Right forelimb (tissue), 1 donor: Measurements from ENCODE around the gene CDKAL1.

ENCODE experiments used
- DNase-seq: peaks from one replicate; pipeline ENCODE4 v3.0.0-alpha.2; 2018

Gene CDKAL1

DNA sequence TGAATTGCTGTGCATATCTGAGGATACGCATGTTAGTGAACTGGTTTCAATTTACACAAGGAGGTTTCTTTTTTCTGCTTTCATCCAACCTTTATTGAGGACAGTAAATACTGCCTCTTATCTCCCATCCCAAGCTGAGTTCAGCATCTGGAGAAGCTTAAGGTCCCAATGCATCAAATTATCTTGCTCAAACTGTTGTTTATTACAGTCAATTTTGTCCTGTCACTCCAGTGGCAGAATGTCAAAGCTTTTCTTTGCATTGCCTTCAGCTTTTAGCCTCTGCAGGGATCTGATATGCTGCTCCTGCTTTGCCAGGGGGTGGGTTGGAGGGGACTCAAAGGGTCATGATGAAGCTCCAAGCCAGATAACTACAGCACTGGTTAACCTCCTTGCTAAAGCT, 623.9 kb downstream of the CDKAL1 start:
- no peak for DNase-seq

DNA sequence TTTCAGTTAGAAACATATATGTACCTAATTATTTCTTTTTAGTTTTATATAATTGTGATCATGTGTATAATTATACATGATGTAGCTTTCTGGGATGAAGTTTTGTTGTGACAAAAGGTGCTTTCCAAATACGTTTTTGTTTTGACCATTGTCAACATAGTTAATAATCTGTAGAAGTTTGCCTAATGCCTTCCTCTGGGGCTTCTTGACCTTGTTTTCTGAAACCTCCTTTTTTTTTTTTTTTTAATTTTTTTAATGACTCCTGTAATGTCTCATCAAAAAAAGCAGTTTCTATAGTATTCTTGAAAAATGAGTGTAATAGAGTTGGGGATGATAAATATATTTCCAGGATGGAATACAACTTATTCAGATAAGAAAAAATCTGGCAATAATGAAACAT, 624.6 kb downstream of the CDKAL1 start:
- no peak for DNase-seq

DNA sequence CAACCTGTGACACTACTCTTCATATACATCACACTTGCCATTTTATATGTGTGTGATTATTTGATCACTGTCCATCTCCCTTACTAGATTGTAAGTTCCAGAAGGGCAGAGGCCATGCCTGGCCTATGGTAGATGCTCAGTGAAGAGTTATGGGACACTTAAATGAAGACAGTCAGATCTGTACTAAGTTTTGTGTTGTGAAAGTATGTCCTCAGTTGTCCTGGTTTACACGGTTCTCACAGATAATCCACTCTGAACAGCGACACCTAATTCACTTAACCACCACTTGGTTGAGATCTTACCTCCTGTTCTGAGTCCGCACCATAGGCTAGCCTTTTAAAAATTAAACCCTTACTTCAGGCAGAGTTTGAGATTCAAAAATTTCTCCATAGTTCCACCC, 625.2 kb downstream of the CDKAL1 start:
- no peak for DNase-seq

DNA sequence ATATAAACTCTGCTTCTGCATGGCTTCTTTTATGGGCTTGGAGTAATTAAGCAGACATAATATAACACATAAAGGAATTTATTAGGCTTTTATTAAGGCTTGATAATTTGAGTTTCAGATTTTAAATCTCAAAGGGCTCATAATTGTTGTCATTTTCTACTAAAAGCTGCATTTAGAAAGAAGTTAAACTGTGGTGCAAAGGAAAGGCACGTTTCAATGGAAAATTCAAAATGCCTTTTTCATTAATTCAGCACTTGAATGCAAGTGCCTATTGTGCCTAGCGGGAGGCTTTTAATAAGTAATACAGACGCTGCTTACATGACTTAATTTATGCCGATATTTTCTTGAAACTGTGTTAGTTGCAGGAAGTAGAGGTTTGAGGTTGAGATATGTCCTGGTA, 627.5 kb downstream of the CDKAL1 start:
- DNase-seq, result no peak

DNA sequence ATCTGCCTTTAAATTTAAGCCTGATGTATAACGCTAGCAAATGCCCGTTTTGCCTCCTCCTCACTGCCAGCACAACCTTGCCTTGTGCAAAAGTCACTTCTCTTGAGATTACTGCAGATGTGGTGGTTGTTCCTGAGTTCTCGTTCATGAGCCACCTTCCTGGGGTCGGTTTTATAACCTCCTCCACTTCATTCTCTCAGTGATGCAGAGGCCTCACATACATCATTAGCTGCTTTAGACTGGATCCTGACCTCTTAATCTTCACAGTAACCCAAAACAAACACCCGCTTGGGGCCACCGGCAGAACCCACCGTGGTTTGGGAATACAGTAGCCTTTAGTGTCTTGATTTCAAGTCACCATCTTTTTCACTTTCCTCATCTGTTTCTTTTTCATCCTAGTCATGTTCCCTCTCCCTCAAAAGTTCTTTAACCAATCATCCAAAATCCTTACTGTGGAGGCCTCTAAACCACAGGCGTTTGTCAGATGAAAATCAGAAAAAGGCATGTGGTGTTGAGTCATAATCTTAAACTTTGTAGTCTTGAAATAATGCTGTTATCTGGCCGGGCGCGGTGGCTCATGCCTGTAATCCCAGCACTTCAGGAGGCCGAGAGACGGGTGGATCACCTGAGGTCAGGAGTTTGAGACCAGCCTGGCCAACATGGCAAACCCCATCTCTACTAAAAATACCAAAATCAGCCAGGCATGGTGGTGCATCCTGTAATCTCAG, 629.0 kb downstream of the CDKAL1 start:
- no peak for DNase-seq

DNA sequence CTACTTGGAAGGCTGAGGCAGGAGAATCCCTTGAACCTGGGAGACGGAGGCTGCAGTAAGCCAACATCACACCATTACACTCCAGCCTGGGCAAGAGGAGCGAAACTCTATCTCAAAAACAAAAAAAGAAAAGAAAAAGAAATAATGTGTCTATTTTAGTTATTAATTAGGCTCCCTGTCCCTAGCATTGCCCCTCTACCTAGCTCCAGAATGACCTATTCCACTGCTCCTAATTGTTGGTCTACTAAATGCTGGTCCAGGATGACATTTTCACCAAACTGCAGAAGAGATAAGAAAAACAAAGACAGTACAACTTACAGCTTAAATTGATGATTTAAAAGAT, 629.6 kb downstream of the CDKAL1 start:
- DNase-seq, result no peak

DNA sequence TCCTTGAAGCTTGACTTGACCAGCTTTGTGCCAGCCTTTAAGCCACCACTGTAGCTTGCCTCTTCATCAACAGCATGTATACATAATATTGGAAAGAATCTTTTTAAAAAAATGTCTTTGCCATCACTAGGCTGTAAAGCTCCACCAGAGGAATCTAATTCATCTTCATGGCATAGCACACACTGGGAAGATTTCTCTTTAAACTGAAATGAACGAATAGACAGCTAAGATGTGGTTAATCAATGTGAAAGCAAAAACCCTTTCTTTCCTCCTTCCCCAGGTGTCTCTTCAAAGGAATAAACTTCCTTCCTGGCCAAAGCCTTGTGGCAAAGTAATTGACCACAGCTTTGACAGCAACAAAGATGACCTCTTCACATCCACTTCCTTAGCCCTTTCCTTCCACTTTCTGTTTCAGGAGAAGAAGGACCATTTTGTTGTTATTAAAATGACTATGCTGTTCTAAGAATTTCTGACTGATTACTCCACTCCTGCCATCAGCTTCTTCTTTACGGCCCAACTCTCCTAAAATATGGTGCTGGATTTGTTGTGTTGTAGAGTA, 630.6 kb downstream of the CDKAL1 start:
- DNase-seq, result no peak

DNA sequence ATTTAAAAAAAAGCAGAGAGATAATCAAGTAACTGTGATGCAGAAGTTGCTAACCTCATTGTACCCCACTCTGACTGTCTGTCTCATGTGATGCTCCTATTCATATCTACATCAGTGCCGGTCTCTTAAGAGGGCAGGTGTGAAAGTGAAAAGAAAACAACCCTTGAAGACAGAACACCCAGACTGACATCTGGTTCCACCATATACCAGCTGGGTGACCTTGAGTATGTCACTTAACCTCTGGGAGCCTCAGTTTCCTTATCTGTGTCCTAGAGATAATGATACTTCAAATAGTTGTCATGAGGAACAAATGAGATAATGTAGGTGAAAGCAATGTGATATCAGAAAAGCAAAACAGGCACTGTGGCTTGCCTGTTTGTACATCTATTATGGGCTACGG, 632.5 kb downstream of the CDKAL1 start:
- DNase-seq, result no peak

DNA sequence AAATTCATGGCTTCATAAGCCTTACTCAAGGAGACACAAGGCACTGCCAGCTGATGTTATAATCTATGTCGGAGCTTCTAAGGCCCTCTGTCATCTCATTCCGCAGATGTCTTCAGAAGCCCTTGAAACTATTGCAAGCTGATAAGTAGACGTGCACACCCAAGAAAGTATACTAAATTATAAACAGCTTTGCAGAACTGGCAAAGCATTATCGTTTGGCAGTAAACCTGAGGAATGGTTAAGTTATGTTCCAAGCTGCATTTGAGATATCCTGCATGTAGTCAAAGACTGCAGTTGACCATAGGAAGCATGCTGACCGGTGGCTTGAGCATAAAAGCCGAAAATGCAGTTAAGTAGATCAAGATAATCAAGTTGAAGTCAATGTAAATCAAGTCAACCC, 633.5 kb downstream of the CDKAL1 start:
- no peak for DNase-seq

DNA sequence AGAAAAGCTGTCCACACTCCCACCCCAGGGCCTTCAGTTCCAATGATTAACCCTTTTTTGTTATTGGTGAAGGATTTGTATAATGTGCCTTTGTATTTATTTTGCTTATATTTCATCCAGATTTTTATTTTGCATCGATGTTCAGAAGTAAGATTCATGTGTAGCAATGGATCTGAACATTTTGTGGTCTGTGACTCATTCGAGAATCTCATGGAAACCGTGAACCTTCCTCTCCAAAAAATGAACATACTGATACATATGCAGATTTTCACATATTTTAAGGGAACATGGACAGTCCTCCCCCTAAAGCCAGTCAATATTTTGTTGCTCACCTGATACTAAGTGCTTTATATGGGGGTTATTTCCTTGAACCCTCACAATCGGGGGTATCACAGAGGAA, 637.5 kb downstream of the CDKAL1 start:
- DNase-seq, result no peak

DNA sequence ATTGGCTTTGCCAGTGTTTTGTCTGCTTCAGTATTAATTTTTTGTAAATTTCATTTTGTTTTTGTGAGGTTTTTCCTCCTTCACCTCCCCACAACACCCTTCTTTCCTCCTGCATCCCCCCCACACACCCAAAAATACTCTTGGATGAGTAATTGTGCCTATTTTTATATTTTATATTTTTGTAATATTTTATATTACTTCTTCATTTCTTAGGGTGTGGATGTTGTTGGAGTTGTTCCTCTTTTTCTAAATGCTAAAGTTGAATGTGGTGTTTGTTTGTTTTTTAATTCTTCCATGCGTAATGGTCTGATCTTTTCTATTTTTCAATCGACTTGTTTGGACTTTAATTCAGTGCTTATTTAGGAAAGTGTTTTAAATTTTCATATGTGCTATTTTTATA, 638.8 kb downstream of the CDKAL1 start:
- DNase-seq, result no peak

DNA sequence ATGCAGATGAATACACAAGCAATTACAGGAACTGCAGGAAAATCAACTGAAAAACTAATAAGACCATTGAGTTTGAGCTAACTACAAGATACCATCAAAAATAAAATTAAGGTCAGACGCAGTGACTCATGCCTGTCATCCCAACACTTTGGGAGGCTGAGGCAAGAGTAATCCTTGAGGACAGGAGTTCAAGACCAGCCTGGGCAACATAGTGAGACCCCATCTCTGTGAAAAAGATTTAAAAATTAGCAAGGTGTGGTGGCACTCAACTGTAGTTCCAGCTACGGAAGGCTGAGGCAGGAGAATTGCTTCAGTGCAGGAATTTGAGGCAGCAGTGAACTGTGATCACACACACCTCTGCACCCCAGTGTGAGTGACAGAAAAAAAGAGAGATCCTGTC, 639.4 kb downstream of the CDKAL1 start:
- no peak for DNase-seq

DNA sequence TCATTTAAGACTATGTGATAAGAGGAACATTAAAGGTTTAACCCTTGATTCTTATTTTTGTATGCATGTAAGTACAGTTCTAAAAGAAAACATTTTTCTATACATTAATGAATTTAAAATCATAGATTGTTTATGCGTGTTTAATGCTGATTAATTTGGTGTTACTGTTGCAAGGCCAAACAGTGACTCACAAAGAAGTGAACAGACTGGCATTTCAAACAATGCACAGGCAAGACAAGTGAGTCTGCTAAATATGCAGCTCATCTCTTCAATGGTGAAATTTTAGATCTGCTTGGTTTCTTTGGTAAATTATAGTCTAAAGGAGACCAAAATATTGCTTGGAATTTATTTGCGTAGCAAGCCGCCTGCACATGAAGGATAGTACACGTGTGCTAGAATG, 641.9 kb downstream of the CDKAL1 start:
- DNase-seq, result no peak

DNA sequence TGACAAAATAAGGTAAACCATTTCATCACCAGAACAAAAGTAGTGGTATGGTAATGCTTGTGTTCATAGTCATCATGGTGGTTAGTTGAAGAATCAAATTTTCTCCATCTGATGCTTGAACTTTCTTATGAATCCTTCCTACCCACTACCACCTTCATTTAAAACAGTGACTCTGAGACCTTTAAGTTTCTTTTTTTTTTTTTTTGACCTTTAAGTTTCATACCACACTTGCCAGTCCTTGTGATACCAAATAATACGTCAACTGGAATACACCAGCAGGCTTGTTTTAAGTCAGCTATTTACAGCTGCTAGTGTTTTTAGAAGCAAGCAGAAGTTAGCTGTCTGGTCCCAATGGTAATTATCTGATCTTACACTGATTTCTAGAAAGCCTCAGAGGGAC, 645.9 kb downstream of the CDKAL1 start:
- no peak for DNase-seq

DNA sequence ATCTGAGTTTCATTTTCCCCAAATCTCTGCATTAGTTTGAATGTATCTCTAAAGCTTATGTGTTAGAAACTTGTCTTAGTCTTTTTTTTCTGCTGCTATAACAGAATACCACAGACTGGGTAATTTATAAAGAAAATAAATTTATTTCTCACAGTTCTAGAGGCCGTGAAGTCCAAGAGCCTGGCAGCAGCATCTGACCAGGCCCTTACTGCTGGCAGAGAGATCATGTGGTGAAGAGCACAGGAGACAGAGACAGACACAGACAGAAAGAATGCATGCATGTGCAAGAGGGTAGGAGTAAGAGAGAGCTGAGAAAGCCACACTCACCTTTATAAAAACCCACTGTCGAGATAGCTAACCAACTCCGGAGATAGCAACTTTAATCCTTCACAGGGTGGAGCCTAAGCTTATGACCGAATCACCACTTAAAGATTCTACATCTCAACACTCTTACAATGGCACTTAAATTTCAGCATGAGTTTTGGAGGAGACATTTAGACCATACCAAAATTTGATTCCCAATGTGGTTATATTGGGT, 646.6 kb downstream of the CDKAL1 start:
- no peak for DNase-seq

DNA sequence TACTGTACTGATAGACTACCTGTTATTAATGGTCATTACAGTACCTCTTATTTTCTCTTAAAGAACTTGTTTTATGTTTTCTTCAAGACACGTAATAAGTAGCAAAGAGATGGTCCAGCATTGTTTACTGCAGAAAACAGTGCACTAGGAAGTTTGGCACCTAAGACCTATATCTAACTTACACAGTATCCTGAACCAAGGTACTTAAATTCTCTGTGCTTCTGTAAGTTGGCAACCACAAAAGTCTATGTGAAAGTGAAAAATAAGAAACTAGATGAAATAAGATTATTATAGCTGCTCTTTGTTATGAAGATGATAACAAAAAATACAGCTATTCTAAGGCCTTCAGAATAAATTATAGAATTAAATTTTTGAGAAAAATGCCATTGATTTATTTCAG, 647.6 kb downstream of the CDKAL1 start:
- no peak for DNase-seq

DNA sequence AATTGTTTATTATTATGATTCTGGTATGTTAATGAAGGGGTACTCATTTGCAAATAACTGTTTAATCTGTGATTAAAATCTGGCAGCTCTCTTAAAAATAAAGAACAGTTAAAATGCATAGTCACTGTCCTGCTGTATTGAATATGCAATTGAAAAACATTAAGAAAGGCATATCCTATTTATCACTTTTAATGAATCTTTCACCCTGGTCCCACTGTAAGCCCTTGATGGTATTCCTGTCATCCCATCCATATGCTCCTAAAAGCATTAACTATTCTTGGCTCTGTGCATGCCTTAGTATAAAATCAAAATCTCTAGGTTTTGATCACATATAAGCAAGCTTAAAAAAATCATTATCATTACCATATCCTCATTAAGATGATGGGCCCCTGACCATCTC, 648.3 kb downstream of the CDKAL1 start:
- no peak for DNase-seq

DNA sequence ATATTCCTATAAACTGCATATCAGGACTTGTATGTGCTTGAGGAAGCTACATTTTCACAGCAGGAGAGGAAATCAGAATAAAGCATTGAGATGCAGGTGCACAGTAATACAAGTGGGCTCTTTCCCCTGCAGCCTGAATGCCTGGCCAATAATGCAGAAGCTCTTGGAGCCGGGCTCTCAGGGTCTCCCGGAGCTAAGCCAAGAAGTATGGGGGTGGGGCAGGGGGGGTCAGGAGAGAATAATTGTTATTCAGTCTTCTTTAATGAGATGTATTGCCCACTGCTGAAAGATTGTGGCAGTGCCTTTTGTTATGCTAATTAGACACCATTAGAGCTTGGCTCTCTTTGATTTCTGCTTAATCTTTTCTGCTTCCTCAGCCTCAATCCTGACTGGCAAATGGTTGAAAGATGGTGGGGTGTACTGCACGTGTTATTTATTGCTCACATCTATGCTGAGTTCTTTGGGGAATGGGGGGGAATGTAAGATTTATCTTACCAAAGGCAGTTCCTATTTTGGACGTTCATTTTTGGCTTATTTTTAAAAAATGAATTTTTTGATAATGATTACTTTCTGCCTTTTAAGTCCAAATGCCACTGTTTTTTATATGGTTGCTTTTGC, 651.7 kb downstream of the CDKAL1 start:
- DNase-seq, result no peak

DNA sequence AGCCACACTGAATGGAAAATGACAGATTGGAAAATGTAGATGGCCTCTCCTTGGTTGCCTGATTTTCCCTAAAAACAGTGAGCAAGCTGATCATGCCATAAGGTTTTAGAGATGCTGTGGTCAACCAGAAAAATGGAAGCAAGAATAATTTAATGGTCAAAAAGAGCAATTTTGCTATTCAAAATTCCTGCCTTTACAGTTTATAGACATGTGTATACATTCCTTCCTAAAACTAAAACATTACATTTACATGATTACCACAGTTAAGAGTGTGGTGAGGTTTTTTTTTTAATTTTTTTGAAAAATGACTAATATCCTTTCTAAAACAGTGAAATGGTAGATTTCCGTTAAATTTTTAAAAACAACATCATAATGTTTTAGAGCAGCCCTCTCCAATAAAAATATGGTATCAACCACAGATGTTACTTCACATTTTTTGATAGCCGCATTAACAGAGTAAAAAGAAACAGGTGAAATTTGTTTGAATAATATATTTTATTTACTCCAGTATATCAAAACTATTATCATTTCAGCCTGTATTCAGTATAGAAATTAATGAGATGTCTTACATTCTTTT, 652.3 kb downstream of the CDKAL1 start:
- no peak for DNase-seq

DNA sequence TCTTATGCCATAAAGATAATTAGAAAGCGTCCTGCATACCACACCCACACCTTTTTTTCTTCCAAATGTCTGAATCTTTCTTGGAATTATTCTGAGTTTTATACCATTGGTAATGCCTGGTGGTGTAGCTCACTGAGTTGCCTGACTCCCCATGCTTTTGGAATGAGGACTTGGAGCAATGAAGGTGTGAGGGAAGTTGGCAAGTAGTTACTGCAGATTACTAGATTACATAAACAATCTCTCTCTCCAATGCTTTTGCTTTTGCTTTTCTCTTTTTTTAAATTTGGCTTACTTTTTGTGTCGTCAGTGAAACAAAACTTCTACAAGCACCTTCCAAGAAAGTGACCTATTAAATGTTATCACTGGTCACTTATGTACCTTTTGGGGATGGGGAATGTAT, 653.2 kb downstream of the CDKAL1 start:
- no peak for DNase-seq

DNA sequence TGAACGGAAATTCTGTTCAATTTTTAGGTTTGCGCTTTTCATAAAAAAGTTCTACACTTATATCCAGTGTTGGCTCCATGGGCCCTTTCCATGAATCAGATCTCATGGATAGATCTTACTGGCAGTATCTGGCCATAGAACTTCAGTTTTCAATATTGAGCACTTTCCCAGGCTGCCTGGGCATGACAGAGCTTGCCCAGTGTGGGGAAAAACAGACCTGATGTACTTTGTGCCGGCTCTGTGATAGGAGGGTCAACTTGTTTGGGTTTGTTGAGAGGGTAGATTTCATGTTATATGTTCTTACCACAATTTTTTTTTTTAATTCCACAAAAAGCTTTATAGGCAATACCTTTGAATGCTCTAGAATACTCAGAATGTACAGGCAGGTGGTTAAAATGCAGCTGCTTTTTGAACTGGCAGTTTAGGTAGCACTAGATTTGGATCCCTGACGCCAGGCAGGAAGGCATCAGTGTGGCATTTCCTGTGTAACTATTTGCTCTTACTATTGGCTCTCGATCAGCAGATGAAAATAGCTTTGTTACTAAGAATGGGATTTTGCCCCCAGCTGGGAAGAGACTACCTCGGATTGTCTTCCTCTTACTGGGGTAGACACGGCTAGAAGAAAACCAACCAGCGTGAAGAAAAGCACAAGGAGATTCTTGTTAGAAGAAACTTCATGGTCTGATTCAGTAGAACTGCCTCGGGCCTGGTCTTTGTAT, 654.4 kb downstream of the CDKAL1 start:
- no peak for DNase-seq

DNA sequence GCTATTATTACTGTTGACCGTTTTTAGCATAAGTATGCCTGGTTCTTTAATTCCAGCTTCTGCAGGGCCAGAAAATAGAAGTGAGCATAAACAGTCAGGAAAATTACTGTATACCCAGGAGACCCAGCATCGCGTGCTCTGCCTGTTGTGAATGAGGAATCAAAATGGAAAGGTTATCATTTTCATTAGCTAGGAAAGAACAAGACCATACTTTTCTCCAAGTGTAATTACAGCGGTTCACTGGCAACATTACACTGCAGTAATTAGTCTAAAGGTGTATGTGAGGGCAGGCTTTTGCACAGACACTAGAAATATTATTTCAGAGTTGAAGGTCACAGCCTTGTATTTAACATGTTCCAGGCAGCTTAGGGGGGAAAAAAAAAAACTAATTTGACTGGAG, 655.5 kb downstream of the CDKAL1 start:
- no peak for DNase-seq

DNA sequence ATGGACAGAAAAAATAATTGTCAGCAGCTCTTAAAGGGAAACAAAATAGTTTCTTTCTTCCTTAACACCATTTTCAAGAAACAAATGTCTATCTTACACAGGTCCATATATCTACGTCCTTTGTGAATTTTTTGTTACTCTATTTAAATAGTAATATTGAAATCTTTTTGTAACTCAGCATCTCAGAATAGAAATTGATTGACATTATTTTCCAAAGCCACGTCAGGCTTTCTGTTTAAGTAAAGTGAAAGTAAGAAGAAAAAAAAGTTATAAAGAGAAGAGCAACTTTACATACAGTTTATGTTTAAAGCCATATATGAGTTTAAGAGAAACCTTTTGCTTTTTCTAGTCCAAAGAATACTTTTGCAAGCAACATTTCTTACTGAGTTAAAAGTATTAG, 656.4 kb downstream of the CDKAL1 start:
- DNase-seq, result no peak
